ENCODE measurements around the gene QKI.

- TF ChIP-seq SP1 (IDR thresholded peaks at IDR 0.05; ENCODE audit: low read depth, low read length), result no peak
- no peak for TF ChIP-seq GABPA (IDR thresholded peaks at IDR 0.05; ENCODE audit: borderline replicate concordance, insufficient read depth, low read length)
- TF ChIP-seq POLR2A (IDR thresholded peaks at IDR 0.05; ENCODE audit: control extremely low read depth in 1 of 2, low read depth in 2 of 2, low read length in 2 of 2), result no peak
- TF ChIP-seq TCF12 (IDR thresholded peaks at IDR 0.05; ENCODE audit: low read depth, low read length), result no peak
- TF ChIP-seq CHD2 (IDR thresholded peaks at IDR 0.05; ENCODE audit: low read length), result no peak
These were observed 56.1 kb downstream of the QKI start for GRCh38 chr6:163470611-163471010.
